Psoas muscle (tissue), 8 donors: Measurements from ENCODE around the gene MOCS1. TPM values are rescaled to one million over a fixed set of nuclear protein-coding genes. Genes with fewer than 3 reads are reported as not detected.

ENCODE experiments used
- ATAC-seq, 4 donors: fragments of 200-7000 bp; cut with Tn5 transposase; one replicate each; pipeline ENCODE4 v1.9.1; 2020; ENCODE audit warnings: moderate library complexity in 3 of 4, mild to moderate bottlenecking in 2 of 4
- DNase-seq, 2 donors: peaks; one replicate each; pipeline ENCODE4 v3.0.0-alpha.2; 2020
- H3K27ac ChIP-seq: fragments of 200-600 bp; one replicate; pipeline ENCODE4 v1.8.0; 2022
- H3K27me3 ChIP-seq, 3 donors: fragments of 200-600 bp in 1 of 3; one replicate each; pipeline versions ENCODE4 v1.6.1 to v1.8.0; 2013 to 2022; ENCODE audit warnings: low read length in 2 of 3, mild to moderate bottlenecking in 2 of 3, moderate library complexity in 1 of 3; ENCODE audit not compliant: insufficient read depth in 3 of 3
- H3K36me3 ChIP-seq, 2 donors: fragments of 200-600 bp in 1 of 2; one replicate each; pipeline versions ENCODE4 v1.6.1 to v1.8.0; 2013 to 2022; ENCODE audit warnings: low read depth in 1 of 2, mild to moderate bottlenecking in 1 of 2, moderate library complexity in 1 of 2; ENCODE audit not compliant: insufficient read depth in 1 of 2
- H3K4me1 ChIP-seq: fragments of 200-600 bp; one replicate; pipeline ENCODE4 v1.8.0; 2022
- H3K4me3 ChIP-seq: fragments of 200-600 bp; one replicate; pipeline ENCODE4 v1.8.0; 2022; ENCODE audit warnings: mild to moderate bottlenecking
- H3K9me3 ChIP-seq: fragments of 200-600 bp; one replicate; pipeline ENCODE4 v1.8.0; 2022
- WGBS, 3 donors: extraction: QIAGEN DNeasy Blood & Tissue Kit; methylation state at CpG; one replicate each; pipeline versions ENCODE4 v1.1.6 to v1.1.7; 2013; 5-methylcytosine and 5-hydroxymethylcytosine counted together
- intact Hi-C, 2 donors: fragments of 100-400 bp; cut with DNase I; formaldehyde crosslinking; loops; one replicate each; pipeline versions ENCODE4 v1.11.0 to v1.14.2; 2022
- polyA plus RNA-seq, 3 donors: library from polyadenylated mRNA; stranded (reverse); fragments of 200-250 nt; gene quantifications; one replicate each; pipeline ENCODE4 v1.2.3, GENCODE V29; 2013
- total RNA-seq, 4 donors: library from RNA; stranded (reverse); fragmentation: NEBNext Ultra II Directional in 2 of 4; extraction: Animal tissue kit (Norgen Biotek cat#: 25700) in 2 of 4; gene quantifications; one replicate each; pipeline versions ENCODE4 v1.2.1 to v1.2.4, GENCODE V29; 2021 to 2023
- TF ChIP-seq, protein P1 (sequence below): fragments of 200-600 bp; IDR thresholded peaks from one replicate; pipeline ENCODE4 v1.8.0; 2022; ENCODE audit warnings: antibody characterized with exemption
- donor health status: healthy with polysubstance abuse.
- donor health status: DM: no; HTN: no; CAD: no; lungs with moderate emphysema.
- donor health status: Bipolar disorder and iron deficiency.
- donor health status: healthy.
- donor health status: DM: yes; HTN: yes; CAD: no.
- donor health status: DM: no; HTN: no; CAD: no.
- donor health status: DM: no; HTN: no; CAD: no.
- donor health status: DM: yes; HTN: yes; CAD: no.

MOCS1 gene
- total and polyA plus RNA-seq, 7 donors: 17.3 to 44.2 (median 32.5) TPM

DNA sequence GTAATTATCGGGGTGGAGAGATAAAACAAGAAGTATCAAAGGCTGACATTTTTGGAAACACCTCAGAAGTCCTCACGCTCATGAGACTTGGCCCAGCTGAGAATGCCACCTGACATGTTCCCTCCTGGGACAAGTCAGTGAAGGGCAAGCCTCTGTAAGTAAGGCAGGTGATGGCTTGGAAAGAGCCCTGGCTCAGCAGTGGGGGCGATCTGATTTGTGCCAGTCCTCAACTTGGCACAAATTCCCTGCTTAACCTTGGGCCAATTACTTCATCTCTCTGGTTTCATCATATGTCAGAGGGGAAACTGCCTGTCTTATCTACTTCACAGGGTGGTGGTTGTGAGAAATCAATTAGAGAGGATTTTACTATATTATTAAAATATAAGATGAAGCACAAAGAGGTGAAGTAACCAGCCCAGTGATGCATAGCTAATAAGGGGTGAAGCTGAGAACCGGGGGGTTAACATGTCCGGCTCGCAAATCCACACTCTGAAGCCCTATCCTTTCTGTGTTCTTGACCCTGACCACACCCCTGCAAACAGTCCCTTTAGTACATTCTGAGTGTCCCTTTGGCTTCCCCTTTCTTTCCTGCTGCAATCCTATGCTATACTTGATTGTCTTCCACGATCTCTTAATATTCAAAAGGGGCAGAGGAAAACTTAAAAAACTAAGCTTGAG, 8.8 kb upstream of the MOCS1 start:
- intact Hi-C loops: no loop called here
- Histone ChIP-seq H3K27ac (peak overlapping the region; percentile 3), H3K36me3 (no peaks in the 10 kb centered on the region), H3K27me3 (no peaks in the 10 kb centered on the region), H3K4me3 (no peak overlapping the region), H3K4me1 (peaks cover 12% of the 10 kb centered on the region), H3K9me3 (no peaks in the 10 kb centered on the region)
- TF ChIP-seq, protein P1, sequence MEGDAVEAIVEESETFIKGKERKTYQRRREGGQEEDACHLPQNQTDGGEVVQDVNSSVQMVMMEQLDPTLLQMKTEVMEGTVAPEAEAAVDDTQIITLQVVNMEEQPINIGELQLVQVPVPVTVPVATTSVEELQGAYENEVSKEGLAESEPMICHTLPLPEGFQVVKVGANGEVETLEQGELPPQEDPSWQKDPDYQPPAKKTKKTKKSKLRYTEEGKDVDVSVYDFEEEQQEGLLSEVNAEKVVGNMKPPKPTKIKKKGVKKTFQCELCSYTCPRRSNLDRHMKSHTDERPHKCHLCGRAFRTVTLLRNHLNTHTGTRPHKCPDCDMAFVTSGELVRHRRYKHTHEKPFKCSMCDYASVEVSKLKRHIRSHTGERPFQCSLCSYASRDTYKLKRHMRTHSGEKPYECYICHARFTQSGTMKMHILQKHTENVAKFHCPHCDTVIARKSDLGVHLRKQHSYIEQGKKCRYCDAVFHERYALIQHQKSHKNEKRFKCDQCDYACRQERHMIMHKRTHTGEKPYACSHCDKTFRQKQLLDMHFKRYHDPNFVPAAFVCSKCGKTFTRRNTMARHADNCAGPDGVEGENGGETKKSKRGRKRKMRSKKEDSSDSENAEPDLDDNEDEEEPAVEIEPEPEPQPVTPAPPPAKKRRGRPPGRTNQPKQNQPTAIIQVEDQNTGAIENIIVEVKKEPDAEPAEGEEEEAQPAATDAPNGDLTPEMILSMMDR: no peak
- DNase-seq (no peak), ATAC-seq (peak in 2 of 4 donors; percentile 37 to 45)
- 60 to 67% (median 64%) methylated on average over 7 of the region's 7 CpGs for WGBS, 3 donors

DNA sequence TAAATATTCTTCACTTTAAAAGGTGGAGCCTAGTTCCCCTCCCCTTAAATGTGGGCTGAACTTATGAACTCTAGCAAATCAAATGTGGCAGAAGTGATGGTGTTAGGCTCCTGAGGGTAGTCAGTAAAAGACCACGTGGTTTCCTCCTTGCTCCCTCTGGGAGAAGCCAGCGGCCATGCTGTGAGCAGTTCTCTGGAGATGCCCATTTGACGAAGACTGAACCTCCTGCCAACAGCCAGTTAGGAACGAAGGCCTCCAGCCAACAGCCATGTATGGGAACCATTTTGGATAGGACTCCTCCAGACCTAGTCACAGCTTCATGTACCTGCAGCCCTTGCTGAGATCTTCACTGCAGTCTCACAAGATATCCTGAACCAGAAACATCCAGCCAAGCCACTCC, 7.6 kb upstream of the MOCS1 start:
- DNase-seq (no peak), ATAC-seq (no peak)
- Histone ChIP-seq H3K4me3 (no peak overlapping the region), H3K27me3 (no peaks in the 10 kb centered on the region), H3K27ac (no peak overlapping the region), H3K4me1 (peaks cover 16% of the 10 kb centered on the region), H3K36me3 (no peaks in the 10 kb centered on the region), H3K9me3 (no peaks in the 10 kb centered on the region)
- intact Hi-C loops: no loop called here
- WGBS, 3 donors: 79 to 85% (median 83%) methylated on average over 4 of the region's 4 CpGs
- TF ChIP-seq, protein P1: no peak

DNA sequence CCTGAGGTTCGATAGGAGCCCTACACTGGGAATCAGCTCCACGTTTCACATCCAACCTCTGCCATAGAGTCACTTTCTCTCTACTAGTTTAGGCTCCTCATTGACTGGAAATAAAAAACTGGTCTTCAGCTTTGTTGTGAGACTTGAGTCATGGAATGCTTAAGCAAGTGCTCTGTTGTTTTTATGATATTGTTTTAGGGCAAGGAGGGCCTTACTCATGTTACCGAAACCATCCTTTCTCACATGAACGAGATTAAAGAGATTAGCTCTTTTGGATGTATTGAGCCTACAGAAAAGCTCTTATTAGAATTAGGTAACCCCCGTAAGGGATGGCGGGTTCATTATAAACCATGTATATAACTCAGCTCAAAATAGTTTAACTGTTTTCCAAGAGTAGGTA, 6.9 kb upstream of the MOCS1 start:
- H3K9me3 ChIP-seq: no peaks in the 10 kb centered on the region
- TF ChIP-seq, protein P1: no peak
- ATAC-seq (no peak), DNase-seq (no peak)
- no peak overlapping the region for H3K4me3 ChIP-seq
- H3K27me3 ChIP-seq: no peaks in the 10 kb centered on the region
- no peak overlapping the region for H3K27ac ChIP-seq
- 89 to 93% (median 90%) methylated on average over 6 of the region's 6 CpGs for WGBS, 3 donors
- no peaks in the 10 kb centered on the region for H3K36me3 ChIP-seq
- H3K4me1 ChIP-seq: peaks cover 22% of the 10 kb centered on the region
- intact Hi-C loops: no loop called here

DNA sequence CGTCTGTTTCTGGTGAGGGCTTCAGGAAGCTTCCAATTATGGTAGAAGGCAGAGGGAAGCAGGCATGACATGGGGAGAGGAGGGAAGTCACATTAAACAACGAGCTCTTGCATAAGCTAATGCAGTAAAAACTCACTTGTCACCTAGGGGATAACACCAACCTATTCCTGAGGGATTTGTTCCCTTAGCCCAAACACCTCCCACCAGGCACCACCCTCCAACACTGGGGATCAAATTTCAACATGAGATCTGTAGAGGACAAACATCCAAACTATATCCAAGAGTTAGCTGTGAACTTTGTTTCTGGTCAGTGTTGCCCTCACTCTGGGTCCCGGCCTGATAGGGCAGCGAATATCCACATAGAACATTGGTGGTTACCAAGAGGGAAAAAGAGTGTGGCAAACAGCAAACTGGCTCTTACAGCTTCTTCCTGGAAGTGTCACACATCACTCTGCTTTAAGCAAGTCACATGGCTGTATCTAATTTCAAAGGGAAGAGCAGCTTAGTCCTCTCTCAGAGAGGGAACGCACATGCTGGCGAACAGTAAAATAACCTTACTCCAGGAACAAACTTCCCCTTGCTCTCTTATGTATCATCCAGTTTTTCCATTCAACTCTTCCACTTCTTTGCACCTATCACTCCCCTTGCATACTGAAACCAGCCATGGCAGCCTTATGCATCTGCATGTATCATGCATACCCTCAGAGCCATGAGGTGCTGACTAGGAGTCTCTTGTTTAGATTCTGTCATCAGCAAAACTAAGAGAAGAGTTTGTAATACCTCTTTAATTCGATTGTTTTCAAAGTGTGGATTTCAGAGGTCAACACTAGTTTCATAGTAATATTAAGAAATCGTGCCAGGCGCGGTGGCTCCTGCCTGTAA, 4.8 kb upstream of the MOCS1 start:
- no peak overlapping the region for H3K4me3 ChIP-seq
- ATAC-seq (peak; percentile 47 to 78 (median 68)), DNase-seq (no peak)
- intact Hi-C loops: no loop called here
- peaks cover 34% of the 10 kb centered on the region for H3K4me1 ChIP-seq
- TF ChIP-seq, protein P1: no peak
- H3K9me3 ChIP-seq: no peaks in the 10 kb centered on the region
- H3K36me3 ChIP-seq: no peaks in the 10 kb centered on the region
- H3K27me3 ChIP-seq: no peaks in the 10 kb centered on the region
- WGBS, 3 donors: 56 to 67% (median 58%) methylated on average over 10 of the region's 10 CpGs
- H3K27ac ChIP-seq: peak overlapping the region; percentile 84
